ENCODE results near the gene CYP19A1. TPM values are rescaled to one million over a fixed set of nuclear protein-coding genes. Genes with fewer than 3 reads are reported as not detected.

CYP19A1 gene
- total and polyA plus RNA-seq, 9 of the 15 experiments (the other 6 are each of a cell fraction or from before 2014, with no cell fraction given), result 0.16 to 0.63 (median 0.47) TPM; not detected in 3

GRCh38 chr15:51365417-51365816, 27.0 kb upstream of the CYP19A1 start:
- no peaks in the 10 kb centered on the region for H3K9me1 ChIP-seq (ENCODE audit: control insufficient read depth, insufficient read depth, low read length)
- H3K4me1 ChIP-seq (replicated peaks in 1 of 2; ENCODE audit: control insufficient read depth in 2 of 2, insufficient read depth in 2 of 2, low read length in 2 of 2), result no peaks in the 10 kb centered on the region
- DNase-seq (ENCODE audit: extremely low read depth in 1 of 4, low spot score in 3 of 4), result no peak
- in situ Hi-C loops (cut with MboI) (no loop called here), intact Hi-C loops (cut with micrococcal nuclease) (no loop called here)
- 0 out of 2 replicates have a peak, but pooled peaks cover 4% of the 10 kb centered on the region for H4K20me1 ChIP-seq (replicated peaks; ENCODE audit: control insufficient read depth, insufficient read depth, low read length)
- no peak overlapping the region for H3K9ac ChIP-seq (ENCODE audit: insufficient read depth in 1 of 2, low read depth in 2 of 2, low read length in 2 of 2)
- no peaks in the 10 kb centered on the region for H3K36me3 ChIP-seq (ENCODE audit: control insufficient read depth, insufficient read depth, low read length)
- H3K27me3 ChIP-seq (ENCODE audit: control insufficient read depth in 2 of 2, insufficient read depth in 2 of 2, low read length in 2 of 2), result peaks cover 15 to 17% of the 10 kb centered on the region in 2 experiments
- no peak overlapping the region for H3K4me3 ChIP-seq
- no peaks in the 10 kb centered on the region for H3K9me3 ChIP-seq (replicated peaks; ENCODE audit: control insufficient read depth, insufficient read depth, low read depth, low read length)
- ChIA-PET CTCF (ENCODE audit: low intra/inter-chr PET ratio) (no interaction called here), POLR2A (no interaction called here)
- no peaks in the 10 kb centered on the region for H3K79me2 ChIP-seq (ENCODE audit: control insufficient read depth, insufficient read depth, low read length)
- WGBS (ENCODE audit: insufficient coverage, low coverage, missing lambda C conversion rate), result 0% methylated on average over 6 of the region's 6 CpGs
- ATAC-seq, result no peak
- BruUV-seq (replicated peaks), result no TSS peak
- H2AFZ ChIP-seq (ENCODE audit: low read depth, low read length), result no peak overlapping the region
- no peak overlapping the region for H3K27ac ChIP-seq (ENCODE audit: extremely low read depth, low read depth, low read length)
- TF ChIP-seq MIER1 (IDR thresholded peaks at IDR 0.05; ENCODE audit: low read depth), result no peak
- TF ChIP-seq KLF6 (CRISPR knock-in tag; IDR thresholded peaks at IDR 0.05; ENCODE audit: borderline replicate concordance), result no peak
- peak; percentile 32 for TF ChIP-seq RBM25 (IDR thresholded peaks at IDR 0.05; ENCODE audit: low read depth, low read length, severe bottlenecking)
- TF ChIP-seq BCOR (IDR thresholded peaks at IDR 0.05), result 0 out of 2 replicates have a peak, but pooled peaks have one; percentile 13
- TF ChIP-seq PHB (CRISPR knock-in tag; IDR thresholded peaks at IDR 0.05), result no peak
- TF ChIP-seq MAFF (IDR thresholded peaks at IDR 0.05; ENCODE audit: low read length), result no peak
- TF ChIP-seq FUS (optimal IDR thresholded peaks at IDR 0.05; ENCODE audit: low read depth, low read length), result no peak
- TF ChIP-seq TFAM (CRISPR knock-in tag; conservative IDR thresholded peaks at IDR 0.05), result no peak
- TF ChIP-seq RERE (CRISPR knock-in tag; IDR thresholded peaks at IDR 0.05; ENCODE audit: borderline replicate concordance), result no peak
- TF ChIP-seq ZNF174 (CRISPR knock-in tag; IDR thresholded peaks at IDR 0.05), result no peak
- no peak for TF ChIP-seq NFIX (CRISPR knock-in tag; IDR thresholded peaks at IDR 0.05; ENCODE audit: low read depth)
- no peak for TF ChIP-seq SFPQ (IDR thresholded peaks at IDR 0.05; ENCODE audit: low read depth, low read length)
- TF ChIP-seq CSDE1 (IDR thresholded peaks at IDR 0.05), result no peak
- no peak for TF ChIP-seq ZNF232 (CRISPR knock-in tag; IDR thresholded peaks at IDR 0.05)
- no peak for TF ChIP-seq HCFC1 (IDR thresholded peaks at IDR 0.05; ENCODE audit: low read depth, low read length)
- no peak overlapping the region for H3K4me2 ChIP-seq (ENCODE audit: insufficient read depth, low read length)
- no peak for FAIRE-seq

All from K562 (cell line).